ENCODE results near the gene MEGF11.
"Not testable (repeated sequence)": the region's sequence is repeated elsewhere in the genome, so short reads cannot be mapped to it uniquely, and the experiment has no call there.

MEGF11 gene

DNA sequence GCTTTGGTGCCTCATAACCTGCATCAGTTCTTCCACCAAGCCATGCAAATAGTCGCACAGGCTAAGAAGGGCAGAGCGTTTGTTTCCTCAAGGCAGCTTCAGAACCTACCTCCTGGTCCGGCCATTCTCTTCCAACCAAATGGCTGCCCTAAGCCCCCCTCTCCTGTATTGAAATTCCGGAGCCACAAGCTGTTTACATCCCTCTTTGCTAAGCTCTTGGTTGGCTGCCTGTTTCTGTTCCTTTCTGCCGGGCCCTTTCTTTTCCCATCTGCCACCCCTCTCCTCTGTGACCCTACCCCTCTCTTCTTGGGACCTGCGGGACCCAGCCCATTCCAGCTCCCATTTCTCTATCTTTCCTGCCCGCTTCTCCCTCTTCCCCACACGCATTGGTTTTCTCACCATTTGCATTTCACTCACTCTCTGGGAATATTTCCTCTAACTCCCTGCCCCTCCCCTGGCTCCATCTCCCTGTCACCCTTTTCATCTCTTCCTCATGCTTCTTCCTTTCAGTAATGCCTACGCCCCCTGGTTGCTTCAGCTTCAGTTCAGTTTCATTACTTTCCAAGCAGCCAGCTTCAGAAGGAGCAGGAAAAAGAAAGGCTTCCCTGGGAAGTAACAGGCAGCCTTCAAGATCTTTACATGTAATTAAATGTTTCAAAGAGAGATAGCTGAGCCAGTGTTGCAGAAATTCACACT lies 270.8 kb downstream of the MEGF11 start:
- Mint-ChIP-seq H3K36me3 (ENCODE audit: insufficient read depth) (no peaks in the 10 kb centered on the region), H3K27me3 (peaks cover 40% of the 10 kb centered on the region), H3K4me3 (peak overlapping the region; percentile 48), H3K27ac (ENCODE audit: low read depth) (no peak overlapping the region), H3K4me1 (peaks cover 10% of the 10 kb centered on the region), H3K9me3 (no peaks in the 10 kb centered on the region)
- ATAC-seq (replicated peaks; ENCODE audit: extremely low read depth, poor library complexity, severe bottlenecking): no peak
- no peak for DNase-seq (ENCODE audit: low spot score in 2 of 2)

- peaks cover 10% of the 10 kb centered on the region for H3K4me1 Mint-ChIP-seq
- DNase-seq (ENCODE audit: low spot score in 2 of 2): peak in 1 of 2 donors; percentile 22
- H3K27me3 Mint-ChIP-seq: peaks cover 38% of the 10 kb centered on the region
- no peaks in the 10 kb centered on the region for H3K36me3 Mint-ChIP-seq (ENCODE audit: insufficient read depth)
- peak; percentile 86 for ATAC-seq (replicated peaks; ENCODE audit: extremely low read depth, poor library complexity, severe bottlenecking)
- H3K4me3 Mint-ChIP-seq: peak overlapping the region; percentile 48
- no peak overlapping the region for H3K27ac Mint-ChIP-seq (ENCODE audit: low read depth)
- H3K9me3 Mint-ChIP-seq: no peaks in the 10 kb centered on the region
These were observed 271.5 kb downstream of the MEGF11 start for GRCh38 chr15:65981837-65982626.

DNA sequence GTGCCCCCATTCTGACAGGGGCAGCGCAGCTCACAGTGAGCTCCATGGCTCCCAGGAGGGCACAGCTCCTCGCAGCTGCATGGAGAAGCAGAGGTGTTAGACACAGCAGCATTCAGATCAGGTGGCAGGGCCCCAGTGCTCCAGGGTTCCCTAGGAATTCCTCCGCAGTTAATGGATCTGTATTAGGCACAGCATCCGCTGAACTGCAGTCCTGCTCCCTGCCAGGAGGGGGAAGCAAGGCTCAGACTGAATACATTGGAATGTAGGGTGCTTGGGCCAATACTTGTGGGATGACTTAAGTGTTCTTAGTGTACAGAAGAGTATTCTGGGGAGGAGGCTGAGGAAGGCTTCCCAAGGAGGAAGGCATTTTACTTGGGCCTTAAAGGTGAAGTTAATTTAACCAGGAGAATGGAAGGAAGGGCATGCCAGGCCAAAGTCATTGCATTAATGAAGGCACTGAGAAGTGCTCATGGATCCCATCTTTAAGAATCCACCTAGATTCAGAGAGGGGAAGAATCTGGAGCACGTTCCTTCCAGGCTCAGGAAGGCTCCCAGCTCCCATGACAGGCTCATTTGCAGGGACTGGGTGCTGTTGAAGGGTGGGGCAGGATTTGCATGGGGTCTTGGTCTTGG lies 272.6 kb downstream of the MEGF11 start:
- Mint-ChIP-seq H3K36me3 (ENCODE audit: insufficient read depth) (no peaks in the 10 kb centered on the region), H3K27me3 (peaks cover 31% of the 10 kb centered on the region), H3K9me3 (no peaks in the 10 kb centered on the region), H3K4me3 (peak overlapping the region; percentile 48), H3K4me1 (peaks cover 10% of the 10 kb centered on the region), H3K27ac (ENCODE audit: low read depth) (no peak overlapping the region)
- no peak for DNase-seq (ENCODE audit: low spot score in 2 of 2)
- ATAC-seq (replicated peaks; ENCODE audit: extremely low read depth, poor library complexity, severe bottlenecking): no peak

DNA sequence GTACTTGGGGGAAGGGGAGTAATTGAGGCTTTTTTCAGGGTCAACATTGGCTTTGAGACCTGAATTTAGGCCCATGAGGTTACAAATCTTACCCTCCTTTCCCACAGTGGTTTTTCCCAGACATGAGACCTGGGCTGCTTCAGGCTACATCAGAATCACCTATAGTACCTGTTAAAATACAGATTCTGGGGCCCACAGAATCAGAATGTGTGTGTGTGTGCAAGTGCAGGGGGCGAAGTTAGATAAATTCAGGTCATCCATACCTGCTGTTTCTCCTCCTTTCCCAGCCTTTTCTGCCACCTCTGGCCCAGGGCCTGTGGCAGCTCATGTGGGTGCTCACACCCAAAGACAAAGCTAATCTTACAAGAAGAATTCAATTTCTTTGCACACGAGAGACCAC lies 273.7 kb downstream of the MEGF11 start:
- Mint-ChIP-seq H3K36me3 (ENCODE audit: insufficient read depth) (no peaks in the 10 kb centered on the region), H3K4me3 (no peak overlapping the region), H3K27ac (ENCODE audit: low read depth) (no peak overlapping the region), H3K4me1 (peaks cover 10% of the 10 kb centered on the region), H3K9me3 (no peaks in the 10 kb centered on the region), H3K27me3 (peaks cover 27% of the 10 kb centered on the region)
- DNase-seq (ENCODE audit: low spot score in 2 of 2): no peak
- no peak for ATAC-seq (replicated peaks; ENCODE audit: extremely low read depth, poor library complexity, severe bottlenecking)

GRCh38 chr15:65979316-65979715 lies 274.2 kb downstream of the MEGF11 start:
- H3K27ac Mint-ChIP-seq (ENCODE audit: low read depth): no peak overlapping the region
- H3K36me3 Mint-ChIP-seq (ENCODE audit: insufficient read depth): no peaks in the 10 kb centered on the region
- DNase-seq (ENCODE audit: low spot score in 2 of 2) (no peak), ATAC-seq (replicated peaks; ENCODE audit: extremely low read depth, poor library complexity, severe bottlenecking) (no peak)
- H3K4me1 Mint-ChIP-seq: peaks cover 10% of the 10 kb centered on the region
- peaks cover 27% of the 10 kb centered on the region for H3K27me3 Mint-ChIP-seq
- H3K9me3 Mint-ChIP-seq: no peaks in the 10 kb centered on the region
- no peak overlapping the region for H3K4me3 Mint-ChIP-seq

DNA sequence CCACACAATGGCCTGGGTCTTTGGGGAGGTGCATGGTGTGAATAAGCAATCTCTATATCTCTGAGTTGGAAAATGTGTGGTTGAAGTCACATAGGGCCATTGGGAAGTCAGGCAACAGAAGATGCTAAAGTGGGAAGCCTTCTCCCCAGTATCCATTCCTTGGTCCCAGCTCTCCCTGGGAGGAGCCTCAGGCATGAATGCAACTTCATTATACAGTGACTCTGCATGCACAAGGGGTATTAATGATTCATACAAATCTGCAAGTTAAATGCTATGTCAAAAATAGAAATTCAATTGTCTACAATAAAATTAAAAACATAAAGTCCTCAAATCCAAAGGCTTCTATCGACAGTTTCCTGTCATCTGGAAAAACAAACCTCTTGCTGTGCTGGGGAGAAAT lies 275.4 kb downstream of the MEGF11 start:
- H3K4me3 Mint-ChIP-seq: no peak overlapping the region
- peaks cover 16% of the 10 kb centered on the region for H3K27me3 Mint-ChIP-seq
- H3K4me1 Mint-ChIP-seq: peaks cover 9% of the 10 kb centered on the region
- H3K36me3 Mint-ChIP-seq (ENCODE audit: insufficient read depth): no peaks in the 10 kb centered on the region
- DNase-seq (ENCODE audit: low spot score in 2 of 2) (no peak), ATAC-seq (replicated peaks; ENCODE audit: extremely low read depth, poor library complexity, severe bottlenecking) (no peak)
- no peak overlapping the region for H3K27ac Mint-ChIP-seq (ENCODE audit: low read depth)
- no peaks in the 10 kb centered on the region for H3K9me3 Mint-ChIP-seq

DNA sequence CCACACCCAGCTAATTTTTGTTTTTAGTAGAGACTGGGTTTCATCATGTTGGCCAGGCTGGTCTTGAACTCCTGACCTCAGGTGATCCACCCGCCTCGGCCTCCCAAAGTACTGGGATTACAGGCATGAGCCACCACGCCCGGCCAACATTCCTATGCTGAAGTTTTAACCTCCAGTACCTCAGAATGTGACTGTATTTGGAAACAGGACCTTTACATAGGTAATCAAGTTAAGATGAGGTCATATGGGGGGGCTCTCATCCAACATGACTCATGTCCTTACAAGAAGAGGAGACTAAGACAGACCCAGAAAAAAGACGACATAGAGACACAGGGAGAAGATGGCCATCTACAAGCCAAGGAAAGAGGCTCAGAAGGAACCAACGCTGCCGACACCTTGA lies 277.4 kb downstream of the MEGF11 start:
- H3K4me3 Mint-ChIP-seq; H3K9me3 Mint-ChIP-seq; DNase-seq (ENCODE audit: low spot score in 2 of 2); H3K4me1 Mint-ChIP-seq; H3K36me3 Mint-ChIP-seq (ENCODE audit: insufficient read depth); ATAC-seq (replicated peaks; ENCODE audit: extremely low read depth, poor library complexity, severe bottlenecking); H3K27ac Mint-ChIP-seq (ENCODE audit: low read depth): not testable (repeated sequence)
- H3K27me3 Mint-ChIP-seq: peaks cover 25% of the 10 kb centered on the region

DNA sequence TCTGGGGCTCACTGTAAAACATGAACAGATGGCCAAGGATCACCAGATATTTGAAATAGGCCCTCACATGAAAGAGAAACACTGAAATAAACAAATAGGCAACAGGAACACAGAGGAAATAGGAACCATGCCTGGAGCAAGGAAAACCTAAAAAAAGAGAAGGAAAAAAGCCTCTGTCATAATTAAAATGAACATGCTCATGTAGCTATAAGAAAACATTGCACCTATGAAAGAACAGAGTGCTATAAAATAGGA lies 281.9 kb downstream of the MEGF11 start:
- H3K27ac Mint-ChIP-seq (ENCODE audit: low read depth): no peak overlapping the region
- H3K9me3 Mint-ChIP-seq: no peaks in the 10 kb centered on the region
- H3K36me3 Mint-ChIP-seq (ENCODE audit: insufficient read depth): no peaks in the 10 kb centered on the region
- H3K4me1 Mint-ChIP-seq: no peaks in the 10 kb centered on the region
- no peak overlapping the region for H3K4me3 Mint-ChIP-seq
- DNase-seq (ENCODE audit: low spot score in 2 of 2) (no peak), ATAC-seq (replicated peaks; ENCODE audit: extremely low read depth, poor library complexity, severe bottlenecking) (no peak)
- peaks cover 69% of the 10 kb centered on the region for H3K27me3 Mint-ChIP-seq

DNA sequence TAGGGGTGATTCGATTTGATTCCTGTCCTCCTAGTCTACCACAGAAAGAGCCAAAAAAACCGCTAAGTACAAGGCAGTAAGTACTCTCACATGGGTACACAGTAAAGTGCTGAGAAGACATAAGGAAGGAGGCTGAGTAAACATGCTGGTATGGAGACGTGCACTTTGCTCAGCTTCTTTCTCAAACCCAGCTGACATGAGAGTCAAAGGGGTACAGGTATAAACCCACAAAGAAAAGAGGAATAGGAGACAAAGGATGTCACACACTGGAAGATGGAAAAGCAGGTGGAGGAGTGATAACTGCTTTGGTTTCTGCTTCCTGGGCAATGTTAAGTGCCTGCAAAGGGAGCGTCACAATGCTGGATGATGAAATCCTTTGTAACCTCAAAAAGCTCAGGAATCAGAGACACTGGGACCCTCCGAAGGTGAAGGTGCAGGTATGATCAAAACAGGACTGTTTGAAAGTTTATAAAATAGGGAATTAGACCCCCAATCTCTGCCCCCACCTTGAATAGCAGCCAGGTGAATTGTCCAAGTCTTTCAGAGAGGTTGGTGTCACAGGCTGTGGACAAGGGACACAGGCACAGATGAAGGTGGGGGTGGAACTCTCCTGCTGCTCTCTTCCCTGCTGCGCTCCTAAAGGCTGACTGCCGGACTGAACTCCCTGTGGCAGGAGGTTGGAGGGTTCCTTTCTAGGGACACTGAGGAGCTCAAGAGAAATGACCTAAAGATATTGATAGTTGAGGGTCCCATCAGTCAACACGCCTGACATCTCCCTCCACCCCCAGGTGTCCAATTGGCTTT lies 282.4 kb downstream of the MEGF11 start:
- H3K27me3 Mint-ChIP-seq: peaks cover 74% of the 10 kb centered on the region

GRCh38 chr15:65969865-65970816 lies 283.4 kb downstream of the MEGF11 start:
- Mint-ChIP-seq H3K9me3 (no peaks in the 10 kb centered on the region), H3K27ac (ENCODE audit: low read depth) (no peak overlapping the region), H3K4me1 (no peaks in the 10 kb centered on the region), H3K27me3 (peaks cover 78% of the 10 kb centered on the region), H3K36me3 (ENCODE audit: insufficient read depth) (no peaks in the 10 kb centered on the region), H3K4me3 (no peak overlapping the region)
- no peak for DNase-seq (ENCODE audit: low spot score in 2 of 2)
- ATAC-seq (replicated peaks; ENCODE audit: extremely low read depth, poor library complexity, severe bottlenecking): no peak

More for the DNA sequence above, 282.4 kb downstream of the MEGF11 start:
- H3K27ac Mint-ChIP-seq (ENCODE audit: low read depth): no peak overlapping the region
- H3K36me3 Mint-ChIP-seq (ENCODE audit: insufficient read depth): no peaks in the 10 kb centered on the region
- H3K9me3 Mint-ChIP-seq: no peaks in the 10 kb centered on the region
- no peaks in the 10 kb centered on the region for H3K4me1 Mint-ChIP-seq
- DNase-seq (ENCODE audit: low spot score in 2 of 2) (no peak), ATAC-seq (replicated peaks; ENCODE audit: extremely low read depth, poor library complexity, severe bottlenecking) (no peak)
- H3K4me3 Mint-ChIP-seq: no peak overlapping the region

DNA sequence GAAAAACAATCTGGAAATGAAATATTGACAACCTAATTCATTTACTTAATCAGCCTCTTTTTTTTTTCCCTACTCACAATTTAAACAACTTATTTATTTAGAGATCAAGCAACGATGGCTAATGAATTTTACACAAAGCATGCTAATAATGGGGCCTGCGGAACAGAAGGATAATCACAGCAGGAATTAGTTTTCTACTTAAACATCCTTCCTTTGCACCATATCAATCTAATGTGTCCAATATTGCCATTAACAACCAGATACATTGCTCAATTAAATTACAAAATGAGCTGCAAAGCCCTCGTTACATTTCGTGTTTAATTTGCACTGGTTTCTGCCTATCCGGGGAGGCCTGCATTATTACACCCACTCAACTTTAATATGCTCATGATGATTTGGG lies 285.0 kb downstream of the MEGF11 start:
- peaks cover 90% of the 10 kb centered on the region for H3K27me3 Mint-ChIP-seq
- H3K36me3 Mint-ChIP-seq (ENCODE audit: insufficient read depth): no peaks in the 10 kb centered on the region
- no peak overlapping the region for H3K27ac Mint-ChIP-seq (ENCODE audit: low read depth)
- ATAC-seq (replicated peaks; ENCODE audit: extremely low read depth, poor library complexity, severe bottlenecking) (no peak), DNase-seq (ENCODE audit: low spot score in 2 of 2) (no peak)
- no peaks in the 10 kb centered on the region for H3K4me1 Mint-ChIP-seq
- H3K4me3 Mint-ChIP-seq: no peak overlapping the region
- H3K9me3 Mint-ChIP-seq: no peaks in the 10 kb centered on the region
